ENCODE measurements around the gene AGBL1. TPM values are rescaled to one million over a fixed set of nuclear protein-coding genes. Genes with fewer than 3 reads are reported as not detected.

Gene AGBL1
- polyA plus RNA-seq, 1 experiment: not detected

DNA sequence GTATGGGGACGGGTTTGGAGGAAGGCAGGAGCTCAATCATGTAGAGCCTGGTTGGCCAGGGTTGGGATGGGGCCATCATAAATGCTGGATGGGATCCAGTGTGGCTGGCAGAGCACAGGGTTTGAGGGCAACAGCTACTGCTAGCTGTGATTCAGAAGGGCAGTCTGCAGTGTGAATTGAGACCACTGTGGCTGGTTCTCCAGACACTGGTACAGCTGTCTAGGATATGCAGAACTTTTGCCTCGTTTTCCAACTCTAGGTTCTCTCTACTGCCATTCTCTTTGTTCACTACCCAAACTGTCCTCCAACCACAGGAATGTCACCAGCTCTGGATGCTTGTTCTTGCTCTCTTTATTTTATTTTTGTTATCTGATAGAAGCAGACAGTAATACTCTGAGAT, 543.6 kb downstream of the AGBL1 start:
- CTCF ChIA-PET: no interaction called here
- TF ChIP-seq, protein P1, sequence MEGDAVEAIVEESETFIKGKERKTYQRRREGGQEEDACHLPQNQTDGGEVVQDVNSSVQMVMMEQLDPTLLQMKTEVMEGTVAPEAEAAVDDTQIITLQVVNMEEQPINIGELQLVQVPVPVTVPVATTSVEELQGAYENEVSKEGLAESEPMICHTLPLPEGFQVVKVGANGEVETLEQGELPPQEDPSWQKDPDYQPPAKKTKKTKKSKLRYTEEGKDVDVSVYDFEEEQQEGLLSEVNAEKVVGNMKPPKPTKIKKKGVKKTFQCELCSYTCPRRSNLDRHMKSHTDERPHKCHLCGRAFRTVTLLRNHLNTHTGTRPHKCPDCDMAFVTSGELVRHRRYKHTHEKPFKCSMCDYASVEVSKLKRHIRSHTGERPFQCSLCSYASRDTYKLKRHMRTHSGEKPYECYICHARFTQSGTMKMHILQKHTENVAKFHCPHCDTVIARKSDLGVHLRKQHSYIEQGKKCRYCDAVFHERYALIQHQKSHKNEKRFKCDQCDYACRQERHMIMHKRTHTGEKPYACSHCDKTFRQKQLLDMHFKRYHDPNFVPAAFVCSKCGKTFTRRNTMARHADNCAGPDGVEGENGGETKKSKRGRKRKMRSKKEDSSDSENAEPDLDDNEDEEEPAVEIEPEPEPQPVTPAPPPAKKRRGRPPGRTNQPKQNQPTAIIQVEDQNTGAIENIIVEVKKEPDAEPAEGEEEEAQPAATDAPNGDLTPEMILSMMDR (IDR thresholded peaks at IDR 0.05; ENCODE audit: insufficient read depth, low read depth, low read length): no peak
- POLR2A ChIA-PET: no interaction called here
- H3K27me3 ChIP-seq (ENCODE audit: control insufficient read depth, insufficient read depth, low read length): no peaks in the 10 kb centered on the region
- no peak overlapping the region for H3K4me3 ChIP-seq (ENCODE audit: low read depth, low read length)
- DNase-seq (ENCODE audit: low read depth): no peak
- no peaks in the 10 kb centered on the region for H3K36me3 ChIP-seq (ENCODE audit: control insufficient read depth, insufficient read depth, low read length)

DNA sequence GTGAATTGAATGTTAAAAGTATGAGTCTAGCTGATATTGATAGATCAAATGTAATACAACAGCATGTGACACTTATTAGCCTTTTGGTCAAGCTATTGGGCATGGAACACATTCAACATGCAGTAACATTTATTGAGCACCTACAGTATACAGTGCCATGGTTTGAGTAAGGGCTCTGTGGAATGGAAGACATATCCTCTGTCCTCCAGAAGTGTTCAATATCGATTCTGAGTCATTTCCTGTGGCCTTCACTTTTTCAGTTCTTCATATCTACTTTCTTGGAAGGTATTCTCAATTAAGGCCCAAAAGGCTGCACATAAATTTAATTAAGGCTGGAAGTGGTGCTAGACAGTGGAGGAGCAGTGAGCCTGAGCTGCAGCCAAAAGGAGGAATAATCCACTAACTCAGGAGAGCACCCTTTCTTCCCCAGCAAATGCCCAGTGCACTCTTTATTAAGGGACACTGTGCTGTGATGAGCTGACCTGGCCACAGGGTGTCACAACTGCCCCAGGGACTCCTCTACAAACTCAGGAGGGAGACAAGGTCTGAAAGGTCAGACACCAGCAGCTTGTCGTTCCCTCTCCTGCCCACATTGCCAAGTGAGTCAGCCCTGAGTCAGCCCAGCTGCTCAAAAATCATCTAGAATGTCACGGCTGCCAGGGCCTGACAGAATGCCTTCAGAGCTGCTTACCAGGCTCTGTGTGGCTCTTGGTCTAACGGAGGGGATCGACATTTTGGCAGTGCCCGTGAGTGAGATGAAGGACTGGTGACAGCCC, 544.8 kb downstream of the AGBL1 start:
- no peak overlapping the region for H3K4me3 ChIP-seq (ENCODE audit: low read depth, low read length)
- TF ChIP-seq, protein P1 (IDR thresholded peaks at IDR 0.05; ENCODE audit: insufficient read depth, low read depth, low read length): no peak
- ChIA-PET CTCF (no interaction called here), POLR2A (no interaction called here)
- H3K36me3 ChIP-seq (ENCODE audit: control insufficient read depth, insufficient read depth, low read length): no peaks in the 10 kb centered on the region
- no peaks in the 10 kb centered on the region for H3K27me3 ChIP-seq (ENCODE audit: control insufficient read depth, insufficient read depth, low read length)
- DNase-seq (ENCODE audit: low read depth): peak; percentile 13

DNA sequence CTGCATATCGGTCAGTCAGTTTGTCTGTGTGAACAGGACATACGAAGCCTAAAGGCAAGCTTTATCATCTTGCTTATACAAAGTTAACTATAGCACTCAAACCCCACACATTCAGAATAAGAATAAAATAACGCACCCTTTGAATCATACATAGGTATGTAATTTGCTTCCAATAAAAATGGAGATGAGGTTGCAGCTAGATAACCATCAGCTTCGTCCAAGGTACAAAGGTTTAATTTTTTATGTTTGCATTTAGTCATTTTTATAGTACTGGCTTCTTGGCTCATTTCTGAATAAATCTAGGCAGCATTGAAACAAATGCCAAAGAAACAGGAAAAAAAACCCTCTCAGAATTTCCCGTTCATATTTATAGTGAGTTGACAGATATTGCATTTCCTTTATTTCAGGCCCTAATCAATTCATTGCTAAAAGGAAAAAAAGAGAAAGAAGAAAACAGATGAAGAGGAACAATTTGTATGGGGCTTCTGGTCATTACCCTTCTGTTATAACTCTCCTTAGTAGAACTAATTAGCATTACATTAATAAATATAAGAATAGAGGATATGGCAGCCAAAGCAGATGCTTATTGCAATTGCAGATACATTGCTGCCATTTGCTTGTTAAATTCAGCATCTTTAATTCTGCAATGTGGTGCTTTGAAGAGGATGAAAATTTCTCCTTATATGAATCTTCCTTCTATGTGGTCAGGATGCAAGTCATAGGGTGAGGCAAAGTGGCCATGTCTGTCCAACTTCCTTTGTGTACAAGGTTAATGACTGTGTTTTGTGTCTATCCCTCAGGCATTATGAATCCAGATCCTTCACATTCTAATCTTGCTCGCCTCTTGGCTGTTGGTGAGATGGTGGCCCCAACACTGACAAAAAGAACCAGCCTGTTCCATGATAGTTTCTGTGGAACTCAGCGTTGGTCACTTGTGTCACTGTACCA, 550.0 kb downstream of the AGBL1 start:
- TF ChIP-seq, protein P1 (IDR thresholded peaks at IDR 0.05; ENCODE audit: insufficient read depth, low read depth, low read length): no peak
- no peak for DNase-seq (ENCODE audit: low read depth)
- no peaks in the 10 kb centered on the region for H3K27me3 ChIP-seq (ENCODE audit: control insufficient read depth, insufficient read depth, low read length)
- H3K4me3 ChIP-seq (ENCODE audit: low read depth, low read length): no peak overlapping the region
- ChIA-PET CTCF (no interaction called here), POLR2A (no interaction called here)
- no peaks in the 10 kb centered on the region for H3K36me3 ChIP-seq (ENCODE audit: control insufficient read depth, insufficient read depth, low read length)

DNA sequence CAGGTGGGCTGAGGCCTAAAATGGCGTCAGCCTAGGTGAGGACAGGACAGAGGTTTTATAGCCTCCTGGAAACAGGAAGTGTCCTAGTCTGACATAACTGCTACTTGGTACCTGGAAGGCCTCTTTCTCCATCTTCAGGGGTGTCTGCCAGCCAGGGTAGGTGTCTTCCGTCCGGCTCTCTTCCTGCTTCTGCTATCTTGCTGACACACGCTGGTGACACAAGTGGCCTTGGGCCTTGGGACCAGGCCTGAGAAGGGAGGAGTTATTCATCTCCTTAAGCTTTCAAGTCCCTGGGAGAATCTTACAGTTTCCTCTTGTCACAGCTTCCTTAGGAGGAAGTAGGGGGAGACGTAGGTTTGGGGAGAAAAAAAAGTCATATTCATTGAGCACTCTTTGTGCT, 551.3 kb downstream of the AGBL1 start:
- ChIA-PET POLR2A (no interaction called here), CTCF (no interaction called here)
- Histone ChIP-seq H3K4me3 (ENCODE audit: low read depth, low read length) (no peak overlapping the region), H3K36me3 (ENCODE audit: control insufficient read depth, insufficient read depth, low read length) (no peaks in the 10 kb centered on the region), H3K27me3 (ENCODE audit: control insufficient read depth, insufficient read depth, low read length) (no peaks in the 10 kb centered on the region)
- TF ChIP-seq, protein P1 (IDR thresholded peaks at IDR 0.05; ENCODE audit: insufficient read depth, low read depth, low read length): no peak
- no peak for DNase-seq (ENCODE audit: low read depth)

DNA sequence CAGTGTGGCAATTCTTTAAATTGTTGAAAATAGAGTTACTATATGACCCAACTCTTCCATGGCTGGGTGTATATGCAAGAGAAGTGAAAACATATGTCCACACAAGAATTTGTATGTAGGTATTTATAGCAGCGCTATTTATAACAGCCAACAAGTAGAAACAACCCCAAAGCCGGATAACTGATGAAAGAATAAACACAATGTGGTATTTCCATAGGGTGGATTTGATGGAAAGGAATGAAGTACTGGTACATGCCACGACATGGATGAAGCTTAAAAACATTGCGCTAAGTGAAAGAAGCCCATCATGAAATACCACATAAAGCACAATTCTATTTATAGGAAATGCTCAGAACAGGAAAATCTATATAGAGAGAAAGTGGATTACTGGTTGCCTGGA, 554.5 kb downstream of the AGBL1 start:
- DNase-seq (ENCODE audit: low read depth): no peak
- CTCF ChIA-PET: no interaction called here
- no peak overlapping the region for H3K4me3 ChIP-seq (ENCODE audit: low read depth, low read length)
- POLR2A ChIA-PET: no interaction called here
- TF ChIP-seq, protein P1 (IDR thresholded peaks at IDR 0.05; ENCODE audit: insufficient read depth, low read depth, low read length): no peak
- no peaks in the 10 kb centered on the region for H3K36me3 ChIP-seq (ENCODE audit: control insufficient read depth, insufficient read depth, low read length)
- H3K27me3 ChIP-seq (ENCODE audit: control insufficient read depth, insufficient read depth, low read length): no peaks in the 10 kb centered on the region

All from BJ (cell line).